IMR-90 (cell line): ENCODE data around the gene NPDC1. TPM values are rescaled to one million over a fixed set of nuclear protein-coding genes. Genes with fewer than 3 reads are reported as not detected.

Source experiments
- ATAC-seq: fragments of 200-7000 bp; cut with Tn5 transposase; 2 replicates; pipeline ENCODE4 v1.9.1; 2020; ENCODE audit warnings: low read depth, mild to moderate bottlenecking, moderate library complexity
- BruUV-seq: library from RNA; stranded (reverse); fragments of 400-500 nt; replicated peaks from 2 replicates; lab custom pipeline; 2021; lab: Mats Ljungman, UMichigan
- CTCF ChIA-PET: fragments of 300-600 bp; formaldehyde crosslinking; extraction: SDS; loops from one replicate; lab custom pipeline; 2021; ENCODE audit warnings: antibody characterized with exemption; lab: Yijun Ruan, JAX
- POLR2A ChIA-PET: fragments of 300-600 bp; sonication (Branson Sonifier 250); formaldehyde crosslinking; loops from one replicate; lab custom pipeline; 2022; ENCODE audit warnings: antibody characterized with exemption; ENCODE audit not compliant: unreplicated experiment; lab: Charles Lee
- DNase-seq: peaks from one replicate; pipeline ENCODE4 v3.0.0; 2013
- H2AFZ ChIP-seq: replicated peaks from 2 replicates; pipeline ENCODE3; 2013; ENCODE audit warnings: low read length, mild to moderate bottlenecking; ENCODE audit not compliant: poor library complexity
- H2AK5ac ChIP-seq: 2 replicates; pipeline ENCODE4 v1.6.1; 2013; ENCODE audit warnings: low read depth, low read length, inconsistent platforms
- H2AK9ac ChIP-seq: replicated peaks from 2 replicates; pipeline ENCODE3; 2013; ENCODE audit warnings: mild to moderate bottlenecking, low read depth, low read length, moderate library complexity; ENCODE audit not compliant: poor library complexity
- H2BK120ac ChIP-seq: 2 replicates; pipeline ENCODE4 v1.6.1; 2013; ENCODE audit warnings: low read depth, low read length, inconsistent platforms
- H2BK15ac ChIP-seq: 3 replicates; pipeline ENCODE4 v1.6.1; 2013; ENCODE audit warnings: low read depth, low read length, inconsistent platforms
- H2BK20ac ChIP-seq: 2 replicates; pipeline ENCODE4 v1.6.1; 2013; ENCODE audit warnings: low read depth, mild to moderate bottlenecking, inconsistent platforms, low read length, moderate library complexity
- H2BK5ac ChIP-seq: 2 replicates; pipeline ENCODE4 v1.6.1; 2013; ENCODE audit warnings: mild to moderate bottlenecking, low read depth, low read length, inconsistent platforms; ENCODE audit not compliant: poor library complexity, severe bottlenecking
- H3K14ac ChIP-seq: replicated peaks from 2 replicates; pipeline ENCODE4 v1.6.1; 2013; ENCODE audit warnings: low read depth, low read length, inconsistent platforms
- H3K18ac ChIP-seq: 2 replicates; pipeline ENCODE4 v1.6.1; 2013; ENCODE audit warnings: low read depth, low read length, control low read depth
- H3K23ac ChIP-seq: 2 replicates; pipeline ENCODE4 v1.6.1; 2013; ENCODE audit warnings: low read depth, low read length, inconsistent platforms
- H3K27ac ChIP-seq: 2 replicates; pipeline ENCODE4 v1.5.1; 2013; ENCODE audit warnings: mild to moderate bottlenecking, control low read depth, low read length; ENCODE audit not compliant: insufficient read depth
- H3K27me3 ChIP-seq: 2 replicates; pipeline ENCODE4 v1.6.1; 2013; ENCODE audit warnings: low read length; ENCODE audit not compliant: control insufficient read depth, insufficient read depth
- H3K36me3 ChIP-seq: 2 replicates; pipeline ENCODE4 v1.6.1; 2013; ENCODE audit warnings: low read length, mixed read lengths; ENCODE audit not compliant: control insufficient read depth, insufficient read depth
- H3K4ac ChIP-seq: 2 replicates; pipeline ENCODE4 v1.6.1; 2013; ENCODE audit warnings: low read depth, low read length, inconsistent platforms
- H3K4me1 ChIP-seq: 2 replicates; pipeline ENCODE4 v1.6.1; 2013; ENCODE audit warnings: low read length, mixed read lengths; ENCODE audit not compliant: control insufficient read depth, insufficient read depth
- H3K4me2 ChIP-seq: 2 replicates; pipeline ENCODE4 v1.6.1; 2013; ENCODE audit warnings: low read depth, mild to moderate bottlenecking, control low read depth, low read length, moderate library complexity
- H3K4me3 ChIP-seq: 2 replicates; pipeline ENCODE4 v1.5.1; 2013; ENCODE audit warnings: low read depth, mild to moderate bottlenecking, control low read depth, low read length, moderate library complexity; ENCODE audit not compliant: insufficient read depth
- H3K56ac ChIP-seq: 2 replicates; pipeline ENCODE4 v1.6.1; 2013; ENCODE audit warnings: low read length, inconsistent platforms; ENCODE audit not compliant: insufficient read depth; ENCODE audit errors: extremely low read depth
- H3K79me1 ChIP-seq, 2 experiments: 2 replicates each; pipeline ENCODE4 v1.6.1; 2013; ENCODE audit warnings: low read length in 2 of 2, inconsistent platforms in 1 of 2, low read depth in 1 of 2
- H3K9ac ChIP-seq: 2 replicates; pipeline ENCODE4 v1.6.1; 2013; ENCODE audit warnings: low read depth, low read length, control low read depth
- H3K9me1 ChIP-seq: 2 replicates; pipeline ENCODE4 v1.6.1; 2013; ENCODE audit warnings: low read length, inconsistent platforms; ENCODE audit not compliant: insufficient read depth
- H3K9me3 ChIP-seq: 2 replicates; pipeline ENCODE4 v1.6.1; 2013; ENCODE audit warnings: low read length; ENCODE audit not compliant: control insufficient read depth, insufficient read depth
- H4K20me1 ChIP-seq: 2 replicates; pipeline ENCODE4 v1.6.1; 2013; ENCODE audit warnings: low read length, inconsistent platforms; ENCODE audit not compliant: insufficient read depth
- H4K5ac ChIP-seq: 2 replicates; pipeline ENCODE4 v1.6.1; 2013; ENCODE audit warnings: mild to moderate bottlenecking, low read depth, low read length, control low read depth
- H4K8ac ChIP-seq, 2 experiments: 2 replicates each; pipeline ENCODE4 v1.6.1; 2013; ENCODE audit warnings: low read depth in 2 of 2, low read length in 2 of 2, control low read depth in 1 of 2, inconsistent platforms in 1 of 2
- H4K91ac ChIP-seq: 2 replicates; pipeline ENCODE4 v1.6.1; 2013; ENCODE audit warnings: low read depth, low read length, inconsistent platforms; ENCODE audit not compliant: insufficient read depth
- CEBPB ChIP-seq: IDR thresholded peaks from 2 replicates; pipeline ENCODE4 v1.6.1; 2012; ENCODE audit warnings: low read depth, low read length, improper control_type of control experiment
- FOS ChIP-seq: fragments of 150-350 bp; IDR thresholded peaks from 2 replicates; pipeline ENCODE4 v1.6.1; 2016; ENCODE audit warnings: low read depth, low read length
- MAFK ChIP-seq: IDR thresholded peaks from 2 replicates; pipeline ENCODE4 v1.6.1; 2012; ENCODE audit warnings: low read depth, low read length, improper control_type of control experiment
- MXI1 ChIP-seq: IDR thresholded peaks from 2 replicates; pipeline ENCODE4 v1.6.1; 2012; ENCODE audit warnings: low read depth, mild to moderate bottlenecking, low read length, moderate library complexity, borderline replicate concordance
- NFE2L2 ChIP-seq: fragments of 150-350 bp; IDR thresholded peaks from 2 replicates; pipeline ENCODE4 v1.6.1; 2016; ENCODE audit warnings: low read depth, mild to moderate bottlenecking, low read length
- RAD21 ChIP-seq: IDR thresholded peaks from 2 replicates; pipeline ENCODE4 v1.6.1; 2012; ENCODE audit warnings: low read length, improper control_type of control experiment
- RFX5 ChIP-seq: IDR thresholded peaks from 2 replicates; pipeline ENCODE4 v1.8.0; 2012; ENCODE audit warnings: low read depth, mild to moderate bottlenecking, low read length, moderate library complexity
- WGBS, 2 experiments: methylation state at CpG; one replicate each; pipeline versions ENCODE4 v1.1.5 to v1.1.7; 2013; ENCODE audit warnings: missing lambda C conversion rate in 2 of 2; ENCODE audit not compliant: insufficient read length in 1 of 2; ENCODE audit errors: extremely low coverage in 2 of 2; 5-methylcytosine and 5-hydroxymethylcytosine counted together
- dilution Hi-C: fragments of 300-500 bp; cut with HindIII; formaldehyde crosslinking; loops from one replicate; pipeline ENCODE4 v1.14.3; 2018; ENCODE audit warnings: low sequenced_read_pairs; ENCODE audit not compliant: unreplicated experiment
- in situ Hi-C: fragments of 300-500 bp; cut with MboI; formaldehyde crosslinking; loops from 3 replicates; pipeline ENCODE4 v1.14.3; 2019; ENCODE audit warnings: low sequenced_read_pairs, inconsistent platforms, mixed read lengths
- intact Hi-C: fragments of 100-400 bp; cut with micrococcal nuclease; formaldehyde crosslinking; loops from 2 replicates; pipeline ENCODE4 v1.10.0; 2022
- polyA plus RNA-seq, 3 experiments: library from polyadenylated mRNA; depleted of rRNA; stranded (reverse); fragments of >200 nt; gene quantifications; 2 replicates each; pipeline ENCODE4 v1.2.3, GENCODE V29; 2012; ENCODE audit warnings: low replicate concordance in 1 of 3
- total RNA-seq: library from RNA; depleted of rRNA; stranded (reverse); fragments of >200 nt; gene quantifications from 2 replicates; pipeline ENCODE4 v1.2.3, GENCODE V29; 2012
- TF ChIP-seq, protein P1 (sequence below): conservative IDR thresholded peaks from 2 replicates; pipeline ENCODE4 v1.5.1; 2012; ENCODE audit warnings: mild to moderate bottlenecking, low read depth, low read length, improper control_type of control experiment
- TF ChIP-seq, protein P2 (sequence below): fragments of 150-350 bp; IDR thresholded peaks from 2 replicates; pipeline ENCODE4 v1.6.1; 2016; ENCODE audit warnings: low read depth, mild to moderate bottlenecking, low read length, moderate library complexity, borderline replicate concordance

Gene NPDC1
- total and polyA plus RNA-seq, 2 of the 4 experiments (the other 2 are of a cell fraction) = 2.7 to 58.1 TPM

DNA sequence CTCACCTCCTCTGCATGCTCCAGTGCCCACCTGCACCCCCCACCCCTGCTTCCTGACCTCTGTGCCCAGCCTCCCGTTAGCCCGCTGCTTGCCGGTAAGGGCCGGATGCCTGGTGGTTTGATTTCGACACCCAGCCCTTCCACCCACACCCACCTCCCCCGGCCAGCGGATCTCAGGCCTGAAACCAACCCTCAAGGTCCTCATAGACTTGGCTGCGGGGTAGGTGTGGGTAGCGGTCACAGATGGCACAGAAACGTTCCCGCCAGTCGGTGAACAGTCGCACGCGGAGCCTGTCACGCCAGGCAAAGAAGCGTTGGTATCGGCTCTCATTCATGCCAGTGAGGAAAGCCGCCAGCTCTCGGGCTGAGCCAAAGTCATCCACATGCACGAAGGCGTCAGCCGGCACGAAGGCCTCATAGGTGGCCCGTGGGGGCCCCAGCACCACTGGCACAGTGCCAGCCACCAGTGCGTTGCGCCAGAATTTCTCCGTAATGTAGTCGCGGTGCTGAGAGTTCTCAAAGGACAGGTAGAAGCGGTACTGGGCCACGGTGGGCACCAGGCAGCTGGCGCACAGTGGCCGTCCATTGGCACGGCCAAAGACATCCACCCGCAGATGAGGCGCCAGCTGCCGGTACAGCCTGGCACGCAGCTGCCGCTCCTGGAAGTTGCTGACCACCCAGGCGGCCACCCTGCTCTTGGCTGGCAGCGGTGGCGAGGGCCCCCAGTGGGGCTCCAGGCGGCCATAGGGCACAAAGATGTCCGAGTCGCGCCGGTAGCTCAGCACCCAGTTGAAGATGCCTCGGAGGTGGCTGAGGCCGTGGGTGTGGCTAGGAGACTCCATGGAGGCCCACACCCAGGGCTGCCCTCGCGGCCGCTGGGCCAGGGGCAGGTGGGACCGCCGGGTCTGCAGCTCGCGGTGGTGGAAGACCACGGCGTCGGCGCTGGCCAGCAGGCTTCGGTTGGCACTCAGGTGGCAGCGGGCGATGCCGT, 15.1 kb downstream of the NPDC1 start:
- no peak overlapping the region for H3K4me3 ChIP-seq
- in situ Hi-C loops (loop anchor here (10.0 kb wide), 1 partner anchor 246 kb away; no protein-coding TSS in a partner anchor), intact Hi-C loops (no loop called here), dilution Hi-C loops (no loop called here)
- no peak overlapping the region for H2BK15ac ChIP-seq
- H3K4me2 ChIP-seq = no peak overlapping the region
- H3K9ac ChIP-seq = no peak overlapping the region
- H3K4ac ChIP-seq = no peak overlapping the region
- peaks cover 0 to 7% of the 10 kb centered on the region in 2 experiments; a peak in 2 of 4 replicates for H3K79me1 ChIP-seq
- no peak overlapping the region for H2BK120ac ChIP-seq
- no peak overlapping the region for H3K18ac ChIP-seq
- H2BK20ac ChIP-seq = no peak overlapping the region
- BruUV-seq = no TSS peak
- H3K9me3 ChIP-seq = no peaks in the 10 kb centered on the region
- H3K14ac ChIP-seq = no peak overlapping the region
- no peak overlapping the region for H4K8ac ChIP-seq
- H4K91ac ChIP-seq = no peak overlapping the region
- POLR2A ChIA-PET = no interaction called here
- H4K5ac ChIP-seq = no peak overlapping the region
- H3K36me3 ChIP-seq = no peaks in the 10 kb centered on the region
- ATAC-seq (no peak), DNase-seq (no peak)
- H2AK9ac ChIP-seq = no peak overlapping the region
- CTCF ChIA-PET = no interaction called here
- H3K9me1 ChIP-seq = peaks cover 3% of the 10 kb centered on the region; the same call in 1 of the 2 replicates
- no peak overlapping the region for H2BK5ac ChIP-seq
- TF ChIP-seq FOS (no peak), NFE2L2 (no peak), RFX5 (no peak), RAD21 (no peak), CEBPB (no peak), MXI1 (no peak), MAFK (no peak)
- TF ChIP-seq, protein P1, sequence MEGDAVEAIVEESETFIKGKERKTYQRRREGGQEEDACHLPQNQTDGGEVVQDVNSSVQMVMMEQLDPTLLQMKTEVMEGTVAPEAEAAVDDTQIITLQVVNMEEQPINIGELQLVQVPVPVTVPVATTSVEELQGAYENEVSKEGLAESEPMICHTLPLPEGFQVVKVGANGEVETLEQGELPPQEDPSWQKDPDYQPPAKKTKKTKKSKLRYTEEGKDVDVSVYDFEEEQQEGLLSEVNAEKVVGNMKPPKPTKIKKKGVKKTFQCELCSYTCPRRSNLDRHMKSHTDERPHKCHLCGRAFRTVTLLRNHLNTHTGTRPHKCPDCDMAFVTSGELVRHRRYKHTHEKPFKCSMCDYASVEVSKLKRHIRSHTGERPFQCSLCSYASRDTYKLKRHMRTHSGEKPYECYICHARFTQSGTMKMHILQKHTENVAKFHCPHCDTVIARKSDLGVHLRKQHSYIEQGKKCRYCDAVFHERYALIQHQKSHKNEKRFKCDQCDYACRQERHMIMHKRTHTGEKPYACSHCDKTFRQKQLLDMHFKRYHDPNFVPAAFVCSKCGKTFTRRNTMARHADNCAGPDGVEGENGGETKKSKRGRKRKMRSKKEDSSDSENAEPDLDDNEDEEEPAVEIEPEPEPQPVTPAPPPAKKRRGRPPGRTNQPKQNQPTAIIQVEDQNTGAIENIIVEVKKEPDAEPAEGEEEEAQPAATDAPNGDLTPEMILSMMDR = no peak
- TF ChIP-seq, protein P2, sequence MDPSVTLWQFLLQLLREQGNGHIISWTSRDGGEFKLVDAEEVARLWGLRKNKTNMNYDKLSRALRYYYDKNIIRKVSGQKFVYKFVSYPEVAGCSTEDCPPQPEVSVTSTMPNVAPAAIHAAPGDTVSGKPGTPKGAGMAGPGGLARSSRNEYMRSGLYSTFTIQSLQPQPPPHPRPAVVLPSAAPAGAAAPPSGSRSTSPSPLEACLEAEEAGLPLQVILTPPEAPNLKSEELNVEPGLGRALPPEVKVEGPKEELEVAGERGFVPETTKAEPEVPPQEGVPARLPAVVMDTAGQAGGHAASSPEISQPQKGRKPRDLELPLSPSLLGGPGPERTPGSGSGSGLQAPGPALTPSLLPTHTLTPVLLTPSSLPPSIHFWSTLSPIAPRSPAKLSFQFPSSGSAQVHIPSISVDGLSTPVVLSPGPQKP = no peak
- no peak overlapping the region for H3K23ac ChIP-seq
- no peak overlapping the region for H2AFZ ChIP-seq
- no peak overlapping the region for H2AK5ac ChIP-seq
- H3K27ac ChIP-seq = no peak overlapping the region
- 90% methylated on average over 41 of the region's 65 CpGs; no CpG with 5 or more reads in 1 of the 2 experiments for WGBS, 2 experiments
- no peak overlapping the region for H3K56ac ChIP-seq
- H4K20me1 ChIP-seq = no peaks in the 10 kb centered on the region; the same call in 1 of the 2 replicates
- peaks cover 2% of the 10 kb centered on the region; the same call in 1 of the 2 replicates for H3K27me3 ChIP-seq
- peaks cover 5% of the 10 kb centered on the region for H3K4me1 ChIP-seq
